Cardiac fibroblast (primary cell): ENCODE results near the gene LRMDA.

ENCODE experiments used
- DNase-seq, 2 donors: peaks; one replicate each; pipeline versions ENCODE4 v3.0.0 to v3.0.0-alpha.2; 2010; ENCODE audit warnings: low read depth in 2 of 2
- H3K4me3 ChIP-seq, 2 donors: replicated peaks in 1 of 2; 1 replicate in 1 of 2; 2 replicates in 1 of 2; pipeline ENCODE4 v1.5.1; 2011; ENCODE audit warnings: low read depth in 2 of 2, low read length in 2 of 2, mild to moderate bottlenecking in 2 of 2, moderate library complexity in 1 of 2
- CTCF ChIP-seq: IDR thresholded peaks from one replicate; pipeline ENCODE4 v1.5.1; 2011; ENCODE audit warnings: low read depth, mild to moderate bottlenecking, low read length, inconsistent platforms

LRMDA gene

GRCh38 chr10:76399226-76399625 lies 967.8 kb downstream of the LRMDA start:
- no peak overlapping the region for H3K4me3 ChIP-seq
- DNase-seq, result peak in 1 of 2 donors; percentile 45
- TF ChIP-seq CTCF, result no peak

- TF ChIP-seq CTCF, result no peak
- DNase-seq, result no peak
- H3K4me3 ChIP-seq, result no peak overlapping the region
Measured at GRCh38 chr10:76401006-76401405, 969.6 kb downstream of the LRMDA start.

GRCh38 chr10:76403912-76404311 lies 972.5 kb downstream of the LRMDA start:
- DNase-seq, result peak; percentile 25 to 64
- no peak for TF ChIP-seq CTCF
- no peak overlapping the region for H3K4me3 ChIP-seq

- TF ChIP-seq CTCF, result no peak
- H3K4me3 ChIP-seq, result no peak overlapping the region
- no peak for DNase-seq
Measured at GRCh38 chr10:76404531-76404930, 973.1 kb downstream of the LRMDA start.

GRCh38 chr10:76405922-76406321 lies 974.5 kb downstream of the LRMDA start:
- H3K4me3 ChIP-seq, result no peak overlapping the region
- no peak for TF ChIP-seq CTCF
- no peak for DNase-seq

- DNase-seq, result no peak
- TF ChIP-seq CTCF, result no peak
- no peak overlapping the region for H3K4me3 ChIP-seq
Measured at GRCh38 chr10:76408646-76409045, 977.2 kb downstream of the LRMDA start.

- TF ChIP-seq CTCF, result no peak
- peak in 1 of 2 donors; percentile 30 for DNase-seq
- H3K4me3 ChIP-seq, result no peak overlapping the region
Measured at GRCh38 chr10:76411729-76412435, 980.5 kb downstream of the LRMDA start.
